ENCODE measurements around the gene RPS6KB2. TPM values are rescaled to one million over a fixed set of nuclear protein-coding genes. Genes with fewer than 3 reads are reported as not detected.

Gene RPS6KB2
- total RNA-seq, 1 experiment from 2014 or later, result 54.1 TPM

- DNase-seq (ENCODE audit: low read depth, low spot score), result no peak
- Histone ChIP-seq H3K4me2 (ENCODE audit: low read length) (no peak overlapping the region), H3K9me2 (ENCODE audit: insufficient read depth) (no peaks in the 10 kb centered on the region), H3K27ac (ENCODE audit: low read depth, low read length) (no peak overlapping the region), H4K20me1 (ENCODE audit: insufficient read depth) (no peaks in the 10 kb centered on the region), H3K27me3 (ENCODE audit: insufficient read depth, low read length) (no peaks in the 10 kb centered on the region), H3K79me2 (ENCODE audit: insufficient read depth, low read length) (peaks cover 17% of the 10 kb centered on the region), H3K9me3 (ENCODE audit: control insufficient read depth in 1 of 2, insufficient read depth in 1 of 2, low read depth in 1 of 2, low read length in 2 of 2) (no peaks in the 10 kb centered on the region), H3K4me3 (replicated peaks in 1 of 2; ENCODE audit: low read depth in 1 of 2, low read length in 2 of 2) (no peak overlapping the region), H2AFZ (ENCODE audit: low read depth, low read length, poor library complexity, severe bottlenecking) (no peak overlapping the region), H3K9ac (ENCODE audit: low read length) (no peak overlapping the region), H3K4me1 (ENCODE audit: control insufficient read depth in 1 of 2, insufficient read depth in 2 of 2, low read length in 2 of 2) (peaks cover 9 to 34% of the 10 kb centered on the region in 2 experiments), H3K36me3 (ENCODE audit: control insufficient read depth in 1 of 2, insufficient read depth in 2 of 2, low read length in 2 of 2) (peaks cover 13 to 31% of the 10 kb centered on the region in 2 experiments; a peak in 3 of 4 replicates)
- POLR2A ChIA-PET, result no interaction called here
- BruUV-seq (replicated peaks), result no TSS peak
- ATAC-seq, result no peak
- CTCF ChIA-PET, result no interaction called here
- no peak for TF ChIP-seq EZH2phosphoT487 (IDR thresholded peaks at IDR 0.05; ENCODE audit: borderline replicate concordance)
- no peak for TF ChIP-seq EGR1 (IDR thresholded peaks at IDR 0.05; ENCODE audit: low read depth)
- TF ChIP-seq JUND (IDR thresholded peaks at IDR 0.05), result no peak
- TF ChIP-seq ATF3 (IDR thresholded peaks at IDR 0.05), result no peak
- TF ChIP-seq EZH2 (IDR thresholded peaks at IDR 0.05), result no peak
- TF ChIP-seq POLR2A (IDR thresholded peaks at IDR 0.05; ENCODE audit: borderline replicate concordance, extremely low read depth, insufficient read depth, insufficient read length), result no peak
- no peak for TF ChIP-seq SP1 (IDR thresholded peaks at IDR 0.05; ENCODE audit: low read depth)
- no peak for TF ChIP-seq ZFX (IDR thresholded peaks at IDR 0.05)
- RAD21 ChIA-PET (ENCODE audit: low non-redundant PET in 1 of 2, low total read pairs in 2 of 2, uncharacterized antibody in 2 of 2, unreplicated experiment in 2 of 2), result no interaction called here
- intact Hi-C loops (cut with micrococcal nuclease), result no loop called here
These were observed 34.3 kb upstream of the RPS6KB2 start for GRCh38 chr11:67393990-67394389.

- peaks cover 31% of the 10 kb centered on the region for H3K79me2 ChIP-seq (ENCODE audit: insufficient read depth, low read length)
- no peak overlapping the region; the same call in 1 of the 2 replicates for H3K27ac ChIP-seq (ENCODE audit: low read depth, low read length)
- peaks cover 12 to 25% of the 10 kb centered on the region in 2 experiments for H3K4me1 ChIP-seq (ENCODE audit: control insufficient read depth in 1 of 2, insufficient read depth in 2 of 2, low read length in 2 of 2)
- no peak overlapping the region for H3K9ac ChIP-seq (ENCODE audit: low read length)
- H3K36me3 ChIP-seq (ENCODE audit: control insufficient read depth in 1 of 2, insufficient read depth in 2 of 2, low read length in 2 of 2), result peaks cover 13 to 37% of the 10 kb centered on the region in 2 experiments; a peak in 3 of 4 replicates
- H3K27me3 ChIP-seq (ENCODE audit: insufficient read depth, low read length), result no peaks in the 10 kb centered on the region
- H3K4me2 ChIP-seq (ENCODE audit: low read length), result no peak overlapping the region
- TF ChIP-seq CBX3 (IDR thresholded peaks at IDR 0.05; ENCODE audit: low read depth) (no peak), FOSL1 (IDR thresholded peaks at IDR 0.05; ENCODE audit: low read depth) (no peak), ZNF274 (IDR thresholded peaks at IDR 0.05; ENCODE audit: low read depth, low read length) (no peak), POLR2AphosphoS5 (IDR thresholded peaks at IDR 0.05; ENCODE audit: low read depth, low read length) (no peak; the same call in 1 of the 2 replicates), YY1 (IDR thresholded peaks at IDR 0.05; ENCODE audit: extremely low read depth, insufficient replicate concordance, low read depth, low read length) (no peak), SRF (IDR thresholded peaks at IDR 0.05; ENCODE audit: low read depth) (no peak), ZBTB33 (IDR thresholded peaks at IDR 0.05; ENCODE audit: extremely low read depth, insufficient replicate concordance, low read length) (no peak), EZH2phosphoT487 (IDR thresholded peaks at IDR 0.05; ENCODE audit: borderline replicate concordance) (no peak), SP1 (IDR thresholded peaks at IDR 0.05; ENCODE audit: low read depth) (no peak), CEBPB (IDR thresholded peaks at IDR 0.05; ENCODE audit: low read depth) (no peak)
- ChIA-PET RAD21 (ENCODE audit: low non-redundant PET in 1 of 2, low total read pairs in 2 of 2, uncharacterized antibody in 2 of 2, unreplicated experiment in 2 of 2) (no interaction called here), POLR2A (no interaction called here), CTCF (no interaction called here)
- H3K4me3 ChIP-seq (replicated peaks in 1 of 2; ENCODE audit: low read depth in 1 of 2, low read length in 2 of 2), result no peak overlapping the region
- intact Hi-C loops (cut with micrococcal nuclease), result no loop called here
- BruUV-seq (replicated peaks), result no TSS peak
- no peaks in the 10 kb centered on the region for H4K20me1 ChIP-seq (ENCODE audit: insufficient read depth)
- H3K9me3 ChIP-seq (ENCODE audit: control insufficient read depth in 1 of 2, insufficient read depth in 1 of 2, low read depth in 1 of 2, low read length in 2 of 2), result no peaks in the 10 kb centered on the region
- no peaks in the 10 kb centered on the region for H3K9me2 ChIP-seq (ENCODE audit: insufficient read depth)
- ATAC-seq (no peak), DNase-seq (ENCODE audit: low read depth, low spot score) (no peak)
- no peak overlapping the region for H2AFZ ChIP-seq (ENCODE audit: low read depth, low read length, poor library complexity, severe bottlenecking)
These were observed 32.6 kb upstream of the RPS6KB2 start for GRCh38 chr11:67395555-67396258.
